CD4-positive, alpha-beta T cell treated with Interleukin-21 for 1 hour (primary cell): ENCODE results near the gene KATNAL1.
"Not testable (repeated sequence)": the region's sequence is repeated elsewhere in the genome, so short reads cannot be mapped to it uniquely, and the experiment has no call there.

Experiments used
- DNase-seq: peaks from one replicate; pipeline ENCODE4 v3.0.0-alpha.2; 2020

The KATNAL1 gene

GRCh38 chr13:30290812-30291436 lies 16.4 kb downstream of the KATNAL1 start:
- DNase-seq: no peak

GRCh38 chr13:30289533-30289932 lies 17.8 kb downstream of the KATNAL1 start:
- DNase-seq: no peak

GRCh38 chr13:30286059-30286458 lies 21.3 kb downstream of the KATNAL1 start:
- DNase-seq: not testable (repeated sequence)

GRCh38 chr13:30276178-30276577 lies 31.2 kb downstream of the KATNAL1 start:
- no peak for DNase-seq

GRCh38 chr13:30274083-30274482 lies 33.3 kb downstream of the KATNAL1 start:
- DNase-seq: no peak

- DNase-seq: not testable (repeated sequence)
Observed at GRCh38 chr13:30270035-30270434, 37.3 kb downstream of the KATNAL1 start.

- DNase-seq: no peak
Observed at GRCh38 chr13:30268673-30269072, 38.7 kb downstream of the KATNAL1 start.

GRCh38 chr13:30266756-30267155 lies 40.6 kb downstream of the KATNAL1 start:
- DNase-seq: no peak

GRCh38 chr13:30259149-30259733 lies 48.1 kb downstream of the KATNAL1 start:
- DNase-seq: not testable (repeated sequence)

GRCh38 chr13:30257468-30258099 lies 49.8 kb downstream of the KATNAL1 start:
- DNase-seq: no peak

- no peak for DNase-seq
Observed at GRCh38 chr13:30256713-30257467, 50.5 kb downstream of the KATNAL1 start.

GRCh38 chr13:30255696-30256095 lies 51.7 kb downstream of the KATNAL1 start:
- DNase-seq: peak; percentile 27

GRCh38 chr13:30253830-30254229 lies 53.5 kb downstream of the KATNAL1 start:
- no peak for DNase-seq

- DNase-seq: no peak
Observed at GRCh38 chr13:30247406-30247805, 59.9 kb downstream of the KATNAL1 start.

- no peak for DNase-seq
Observed at GRCh38 chr13:30241532-30241931, 65.8 kb downstream of the KATNAL1 start.

- DNase-seq: no peak
Observed at GRCh38 chr13:30240608-30241007, 66.7 kb downstream of the KATNAL1 start.

GRCh38 chr13:30235216-30235615 lies 72.1 kb downstream of the KATNAL1 start:
- no peak for DNase-seq

GRCh38 chr13:30234619-30235162 lies 72.7 kb downstream of the KATNAL1 start:
- no peak for DNase-seq

- DNase-seq: no peak
Observed at GRCh38 chr13:30224732-30225131, 82.6 kb downstream of the KATNAL1 start.

GRCh38 chr13:30222254-30222653 lies 85.1 kb downstream of the KATNAL1 start:
- DNase-seq: no peak

- DNase-seq: no peak
Observed at GRCh38 chr13:30216111-30216510, 91.2 kb downstream of the KATNAL1 start.

- no peak for DNase-seq
Observed at GRCh38 chr13:30212256-30212655, 95.1 kb downstream of the KATNAL1 start.

- no peak for DNase-seq
Observed at GRCh38 chr13:30211745-30212144, 95.6 kb downstream of the KATNAL1 start.
